Measurements from ENCODE around the gene FOSL1.

FOSL1 gene

GRCh38 chr11:65847746-65848145, 52.4 kb downstream of the FOSL1 start:
- no peak for TF ChIP-seq MYC (IDR thresholded peaks at IDR 0.05; ENCODE audit: low read depth, low read length)
- TF ChIP-seq POLR2A (IDR thresholded peaks at IDR 0.05; ENCODE audit: extremely low read depth, insufficient read length) = no peak
- TF ChIP-seq CTCF (IDR thresholded peaks at IDR 0.05; ENCODE audit: low read depth, low read length) = no peak
- TF ChIP-seq MAX (IDR thresholded peaks at IDR 0.05; ENCODE audit: low read depth, low read length) = no peak
- H3K4me3 ChIP-seq (ENCODE audit: low read depth, low read length) = no peak overlapping the region
- no peak for DNase-seq (ENCODE audit: low read depth)

- no peak overlapping the region for H3K4me3 ChIP-seq (ENCODE audit: low read depth, low read length)
- TF ChIP-seq POLR2A (IDR thresholded peaks at IDR 0.05; ENCODE audit: extremely low read depth, insufficient read length) = no peak
- TF ChIP-seq CTCF (IDR thresholded peaks at IDR 0.05; ENCODE audit: low read depth, low read length) = no peak
- no peak for TF ChIP-seq MYC (IDR thresholded peaks at IDR 0.05; ENCODE audit: low read depth, low read length)
- no peak for TF ChIP-seq MAX (IDR thresholded peaks at IDR 0.05; ENCODE audit: low read depth, low read length)
- DNase-seq (ENCODE audit: low read depth) = no peak
These were observed 55.8 kb downstream of the FOSL1 start for GRCh38 chr11:65844231-65844872.

DNA sequence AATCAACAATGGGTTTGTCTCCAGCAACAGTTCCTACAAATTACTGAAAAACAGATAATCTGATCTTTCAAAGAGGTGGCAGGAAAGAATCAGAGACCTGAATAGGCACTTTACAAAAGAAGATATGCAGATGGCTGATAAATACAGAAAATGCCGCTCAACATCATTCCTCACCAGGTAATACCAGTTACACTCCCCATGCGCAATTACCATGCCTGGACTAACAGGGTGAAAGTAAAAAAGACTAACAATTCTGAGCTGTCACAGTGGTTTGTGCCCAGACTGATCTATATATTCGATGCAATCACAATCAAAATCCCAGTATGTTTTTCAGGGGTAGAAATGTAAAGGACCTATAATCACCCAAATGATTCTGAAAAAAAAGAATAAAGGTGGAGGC, 56.4 kb downstream of the FOSL1 start:
- TF ChIP-seq CTCF (IDR thresholded peaks at IDR 0.05; ENCODE audit: low read depth, low read length) = no peak
- TF ChIP-seq POLR2A (IDR thresholded peaks at IDR 0.05; ENCODE audit: extremely low read depth, insufficient read length) = no peak
- no peak for TF ChIP-seq MYC (IDR thresholded peaks at IDR 0.05; ENCODE audit: low read depth, low read length)
- no peak for TF ChIP-seq MAX (IDR thresholded peaks at IDR 0.05; ENCODE audit: low read depth, low read length)
- no peak for DNase-seq (ENCODE audit: low read depth)
- no peak overlapping the region for H3K4me3 ChIP-seq (ENCODE audit: low read depth, low read length)

DNA sequence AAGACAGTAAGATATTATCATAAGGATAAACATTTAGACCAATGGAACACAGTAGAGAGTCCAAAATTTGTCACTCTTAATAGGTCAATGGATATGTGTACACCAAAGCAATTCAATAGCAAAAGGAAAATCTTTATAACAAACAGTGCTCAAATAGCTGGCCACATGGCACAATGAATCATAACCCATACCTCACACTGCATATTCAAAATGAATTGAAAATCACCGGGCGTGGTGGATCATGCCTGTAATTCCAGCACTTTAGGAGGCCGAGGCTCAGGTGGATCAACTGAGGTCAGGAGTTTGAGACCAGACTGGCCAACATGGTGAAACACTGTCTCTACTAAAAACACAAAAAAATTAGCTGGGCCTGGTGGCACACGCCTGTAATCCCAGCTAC, 58.0 kb downstream of the FOSL1 start:
- DNase-seq (ENCODE audit: low read depth) = no peak
- no peak for TF ChIP-seq POLR2A (IDR thresholded peaks at IDR 0.05; ENCODE audit: extremely low read depth, insufficient read length)
- TF ChIP-seq MAX (IDR thresholded peaks at IDR 0.05; ENCODE audit: low read depth, low read length) = no peak
- TF ChIP-seq CTCF (IDR thresholded peaks at IDR 0.05; ENCODE audit: low read depth, low read length) = no peak
- no peak for TF ChIP-seq MYC (IDR thresholded peaks at IDR 0.05; ENCODE audit: low read depth, low read length)
- no peak overlapping the region for H3K4me3 ChIP-seq (ENCODE audit: low read depth, low read length)
